MM.1S (cell line): ENCODE data around the gene HEATR3.
"Not testable (repeated sequence)": the region's sequence is repeated elsewhere in the genome, so short reads cannot be mapped to it uniquely, and the experiment has no call there.

Experiments used
- DNase-seq: peaks from one replicate; pipeline ENCODE4 v3.0.0-alpha.2; 2015
- H2AFZ ChIP-seq: fragments of 300-600 bp; sonication (generic); 2 replicates; pipeline ENCODE4 v1.6.0; 2016; ENCODE audit warnings: antibody characterized with exemption, low read length
- H3F3A ChIP-seq: fragments of 300-600 bp; sonication (generic); 2 replicates; pipeline ENCODE4 v1.6.1; 2016; ENCODE audit warnings: mild to moderate bottlenecking, antibody characterized with exemption, low read length, moderate library complexity, mixed read lengths; ENCODE audit not compliant: insufficient read depth
- H3K27ac ChIP-seq: fragments of 300-600 bp; sonication (generic); 2 replicates; pipeline ENCODE4 v1.5.1; 2016; ENCODE audit warnings: mild to moderate bottlenecking, low read length
- H3K27me3 ChIP-seq: fragments of 300-600 bp; sonication (generic); replicated peaks from 2 replicates; pipeline ENCODE4 v1.6.0; 2016; ENCODE audit warnings: low read length; ENCODE audit not compliant: insufficient read depth
- H3K36me3 ChIP-seq: fragments of 300-600 bp; sonication (generic); replicated peaks from 2 replicates; pipeline ENCODE4 v1.6.1; 2016; ENCODE audit warnings: mild to moderate bottlenecking, low read length, mixed read lengths; ENCODE audit not compliant: insufficient read depth
- H3K4me1 ChIP-seq: fragments of 300-600 bp; sonication (generic); 2 replicates; pipeline ENCODE4 v1.6.1; 2016; ENCODE audit warnings: low read length, mixed read lengths
- H3K4me2 ChIP-seq: fragments of 300-600 bp; sonication (generic); 2 replicates; pipeline ENCODE4 v1.6.0; 2016; ENCODE audit warnings: low read depth, low read length
- H3K4me3 ChIP-seq: fragments of 300-600 bp; sonication (generic); 2 replicates; pipeline ENCODE4 v1.5.1; 2016; ENCODE audit warnings: low read length, mixed read lengths
- H3K79me2 ChIP-seq: fragments of 300-600 bp; sonication (generic); 2 replicates; pipeline ENCODE4 v1.6.1; 2016; ENCODE audit warnings: mixed run types, low read length, mixed read lengths
- H3K9ac ChIP-seq: fragments of 300-600 bp; sonication (generic); 2 replicates; pipeline ENCODE4 v1.6.1; 2016; ENCODE audit warnings: low read length, mixed read lengths
- H3K9me2 ChIP-seq: fragments of 300-600 bp; sonication (generic); replicated peaks from 2 replicates; pipeline ENCODE4 v1.6.1; 2016; ENCODE audit warnings: mild to moderate bottlenecking, low read length, mixed read lengths; ENCODE audit not compliant: insufficient read depth
- H3K9me3 ChIP-seq: fragments of 300-600 bp; sonication (generic); replicated peaks from 2 replicates; pipeline ENCODE4 v1.6.1; 2016; ENCODE audit warnings: mild to moderate bottlenecking, low read length, mixed read lengths; ENCODE audit not compliant: insufficient read depth
- H4K20me1 ChIP-seq: fragments of 300-600 bp; sonication (generic); 2 replicates; pipeline ENCODE4 v1.6.1; 2016; ENCODE audit warnings: mild to moderate bottlenecking, low read length, moderate library complexity, mixed read lengths; ENCODE audit not compliant: insufficient read depth
- EZH2 ChIP-seq: fragments of 300-600 bp; sonication (generic); optimal IDR thresholded peaks from 2 replicates; pipeline ENCODE3; 2017; ENCODE audit warnings: low read depth, mild to moderate bottlenecking, antibody characterized with exemption, low read length, mixed read lengths
- EZH2phosphoT487 ChIP-seq: fragments of 300-600 bp; sonication (generic); IDR thresholded peaks from 2 replicates; pipeline ENCODE4 v1.6.1; 2018; ENCODE audit warnings: antibody characterized with exemption, low read length
- TF ChIP-seq, protein P1 (sequence below): fragments of 300-600 bp; sonication (generic); IDR thresholded peaks from 2 replicates; pipeline ENCODE4 v1.5.1; 2016; ENCODE audit warnings: antibody characterized with exemption, low read length, mixed read lengths

The HEATR3 gene

DNA sequence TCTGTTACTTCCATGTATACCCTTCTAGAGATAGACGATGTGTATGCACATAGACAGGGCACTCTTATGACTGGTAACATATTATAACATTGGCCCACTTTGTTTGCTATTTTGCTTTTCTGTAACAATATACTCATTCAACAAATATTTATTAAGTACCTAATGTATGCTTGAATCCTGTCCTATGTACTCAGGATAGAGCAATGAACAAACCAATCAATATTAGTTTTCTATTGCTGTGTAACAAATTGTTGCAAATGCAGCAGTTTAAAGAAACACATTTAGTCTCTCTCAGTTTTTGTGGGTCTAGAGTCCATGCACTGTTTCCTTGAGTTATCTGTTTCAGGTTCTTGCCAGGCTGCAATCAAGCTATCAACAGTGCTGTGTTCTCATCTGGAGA is 57.6 kb downstream of the HEATR3 start:
- no peaks in the 10 kb centered on the region for H4K20me1 ChIP-seq
- TF ChIP-seq, protein P1, sequence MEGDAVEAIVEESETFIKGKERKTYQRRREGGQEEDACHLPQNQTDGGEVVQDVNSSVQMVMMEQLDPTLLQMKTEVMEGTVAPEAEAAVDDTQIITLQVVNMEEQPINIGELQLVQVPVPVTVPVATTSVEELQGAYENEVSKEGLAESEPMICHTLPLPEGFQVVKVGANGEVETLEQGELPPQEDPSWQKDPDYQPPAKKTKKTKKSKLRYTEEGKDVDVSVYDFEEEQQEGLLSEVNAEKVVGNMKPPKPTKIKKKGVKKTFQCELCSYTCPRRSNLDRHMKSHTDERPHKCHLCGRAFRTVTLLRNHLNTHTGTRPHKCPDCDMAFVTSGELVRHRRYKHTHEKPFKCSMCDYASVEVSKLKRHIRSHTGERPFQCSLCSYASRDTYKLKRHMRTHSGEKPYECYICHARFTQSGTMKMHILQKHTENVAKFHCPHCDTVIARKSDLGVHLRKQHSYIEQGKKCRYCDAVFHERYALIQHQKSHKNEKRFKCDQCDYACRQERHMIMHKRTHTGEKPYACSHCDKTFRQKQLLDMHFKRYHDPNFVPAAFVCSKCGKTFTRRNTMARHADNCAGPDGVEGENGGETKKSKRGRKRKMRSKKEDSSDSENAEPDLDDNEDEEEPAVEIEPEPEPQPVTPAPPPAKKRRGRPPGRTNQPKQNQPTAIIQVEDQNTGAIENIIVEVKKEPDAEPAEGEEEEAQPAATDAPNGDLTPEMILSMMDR, result no peak
- TF ChIP-seq EZH2 (no peak), EZH2phosphoT487 (no peak)
- no peak for DNase-seq

DNA sequence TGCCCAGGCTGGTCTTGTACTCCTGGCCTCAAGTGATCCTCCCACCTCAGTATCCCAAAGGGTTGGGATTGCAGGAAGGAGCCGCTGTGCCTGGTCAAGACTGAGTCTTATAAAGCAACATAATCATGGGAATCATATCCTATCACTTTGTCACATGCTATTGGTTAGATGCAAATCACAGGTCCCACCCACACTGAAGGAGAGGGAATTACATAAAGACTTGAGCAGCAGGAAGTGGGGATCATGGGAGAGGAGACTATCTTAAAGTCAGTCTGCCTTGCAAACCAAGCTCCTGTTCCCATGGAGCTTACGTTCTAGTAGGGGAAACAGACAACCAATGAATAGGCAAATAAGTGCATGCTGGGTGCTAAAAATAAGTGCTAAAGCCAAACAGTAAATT is 59.0 kb downstream of the HEATR3 start:
- Histone ChIP-seq H3K9me3 (no peaks in the 10 kb centered on the region), H3F3A (peaks cover 16% of the 10 kb centered on the region), H3K4me1 (peaks cover 20% of the 10 kb centered on the region), H3K4me3 (no peak overlapping the region), H3K27ac (no peak overlapping the region), H3K9me2 (no peaks in the 10 kb centered on the region), H3K79me2 (no peaks in the 10 kb centered on the region), H2AFZ (no peak overlapping the region), H3K27me3 (no peaks in the 10 kb centered on the region), H3K36me3 (no peaks in the 10 kb centered on the region), H3K4me2 (no peak overlapping the region), H4K20me1 (no peaks in the 10 kb centered on the region), H3K9ac (no peak overlapping the region)
- TF ChIP-seq EZH2phosphoT487 (no peak), EZH2 (no peak)
- TF ChIP-seq, protein P1, result no peak
- DNase-seq, result no peak

More for the DNA sequence above, 57.6 kb downstream of the HEATR3 start:
- Histone ChIP-seq H3K4me3 (no peak overlapping the region), H3K27ac (no peak overlapping the region), H3K4me1 (peaks cover 20% of the 10 kb centered on the region), H3K9me3 (no peaks in the 10 kb centered on the region), H2AFZ (no peak overlapping the region), H3K4me2 (no peak overlapping the region), H3F3A (peaks cover 16% of the 10 kb centered on the region), H3K9ac (no peak overlapping the region), H3K9me2 (no peaks in the 10 kb centered on the region), H3K27me3 (no peaks in the 10 kb centered on the region), H3K79me2 (no peaks in the 10 kb centered on the region), H3K36me3 (no peaks in the 10 kb centered on the region)

DNA sequence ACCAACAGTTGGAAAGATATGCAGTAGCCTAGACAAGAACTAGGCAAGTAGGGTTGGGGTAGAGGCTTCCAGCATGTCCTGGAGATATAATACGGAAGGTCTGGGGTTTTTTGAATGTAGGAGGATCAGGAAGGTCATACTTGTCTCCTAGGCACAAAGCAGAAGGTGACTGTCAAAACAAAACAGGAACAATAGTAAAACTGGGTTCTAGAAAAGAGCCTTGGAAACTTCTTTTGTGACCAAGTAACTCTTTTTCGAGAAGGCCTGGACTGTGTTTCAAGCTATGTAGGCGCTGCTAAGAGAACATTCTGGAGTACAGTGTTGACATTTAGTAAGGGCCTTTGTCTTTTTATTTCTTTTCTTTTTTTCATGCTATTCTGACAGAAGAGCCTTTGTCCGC is 60.4 kb downstream of the HEATR3 start:
- Histone ChIP-seq H3K4me1 (peaks cover 14% of the 10 kb centered on the region; the same call in 1 of the 2 replicates), H4K20me1 (no peaks in the 10 kb centered on the region), H3K9me2 (no peaks in the 10 kb centered on the region), H3K27ac (no peak overlapping the region), H3K27me3 (no peaks in the 10 kb centered on the region), H3F3A (peaks cover 11% of the 10 kb centered on the region), H3K79me2 (no peaks in the 10 kb centered on the region), H3K9me3 (no peaks in the 10 kb centered on the region), H3K9ac (no peak overlapping the region), H3K4me3 (no peak overlapping the region), H3K36me3 (no peaks in the 10 kb centered on the region), H2AFZ (no peak overlapping the region), H3K4me2 (no peak overlapping the region)
- TF ChIP-seq, protein P1, result no peak
- TF ChIP-seq EZH2, result no peak
- no peak for DNase-seq

DNA sequence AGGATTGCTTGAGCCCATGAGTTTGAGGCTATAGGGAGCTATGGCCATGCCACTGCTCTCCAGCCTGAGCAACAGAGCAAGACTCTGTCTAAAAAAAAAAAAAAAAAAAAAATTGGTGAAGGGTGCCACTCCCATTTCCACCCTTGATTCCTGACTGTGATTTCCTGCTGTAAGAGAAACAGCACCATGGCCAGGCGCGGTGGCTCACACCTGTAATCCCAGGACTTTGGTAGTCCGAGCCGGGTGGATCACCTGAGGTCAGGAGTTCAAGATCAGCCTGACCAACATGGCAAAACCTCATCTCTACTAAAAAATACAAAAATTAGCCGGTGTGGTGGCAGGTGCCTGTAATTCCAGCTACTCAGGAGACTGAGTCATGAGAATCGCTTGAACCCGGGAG is 66.8 kb downstream of the HEATR3 start:
- H3K9me3 ChIP-seq, DNase-seq, H2AFZ ChIP-seq, H3K9me2 ChIP-seq, H3K9ac ChIP-seq, H4K20me1 ChIP-seq, H3K4me2 ChIP-seq, H3K4me3 ChIP-seq, H3K27ac ChIP-seq, H3K27me3 ChIP-seq, H3K36me3 ChIP-seq, H3K4me1 ChIP-seq, H3F3A ChIP-seq, H3K79me2 ChIP-seq: not testable (repeated sequence)
